HepG2 (cell line): Measurements from ENCODE around the gene NR1H3. TPM values are rescaled to one million over a fixed set of nuclear protein-coding genes. Genes with fewer than 3 reads are reported as not detected.

ENCODE experiments used
- ARHGAP35 ChIP-seq: sonication (generic); formaldehyde crosslinking; IDR thresholded peaks from 2 replicates; pipeline ENCODE4 v1.9.0; 2022; ENCODE audit warnings: mild to moderate bottlenecking, inconsistent platforms, moderate library complexity, missing genetic modification reagents, borderline replicate concordance
- ARID5B ChIP-seq: IDR thresholded peaks from 2 replicates; pipeline ENCODE4 v1.4.0; 2020; ENCODE audit warnings: mild to moderate bottlenecking, missing genetic modification reagents
- FOXJ3 ChIP-seq: sonication (generic); formaldehyde crosslinking; IDR thresholded peaks from 2 replicates; pipeline ENCODE4 v1.4.0; 2020; ENCODE audit warnings: missing genetic modification reagents, mild to moderate bottlenecking, borderline replicate concordance
- GZF1 ChIP-seq: sonication (generic); formaldehyde crosslinking; IDR thresholded peaks from 2 replicates; pipeline ENCODE4 v1.5.1; 2020; ENCODE audit warnings: mild to moderate bottlenecking, missing genetic modification reagents
- JARID2 ChIP-seq: sonication (generic); formaldehyde crosslinking; IDR thresholded peaks from 2 replicates; pipeline ENCODE4 v1.8.1; 2023; ENCODE audit warnings: missing genetic modification reagents, inconsistent platforms; ENCODE audit not compliant: insufficient replicate concordance
- KDM3A ChIP-seq: IDR thresholded peaks from 2 replicates; pipeline ENCODE4 v1.6.1; 2018; ENCODE audit warnings: low read depth, missing compliant biosample characterization
- MEF2D ChIP-seq: sonication (generic); formaldehyde crosslinking; IDR thresholded peaks from 2 replicates; pipeline ENCODE4 v1.5.1; 2020; ENCODE audit warnings: mild to moderate bottlenecking, missing genetic modification reagents
- MTERF4 ChIP-seq: sonication (generic); formaldehyde crosslinking; IDR thresholded peaks from 2 replicates; pipeline ENCODE4 v1.8.0; 2023; ENCODE audit warnings: mild to moderate bottlenecking, missing genetic modification reagents
- PRDM4 ChIP-seq: sonication (generic); formaldehyde crosslinking; IDR thresholded peaks from 2 replicates; pipeline ENCODE4 v1.9.0; 2021; ENCODE audit warnings: missing genetic modification reagents, borderline replicate concordance
- SMC3 ChIP-seq: IDR thresholded peaks from 2 replicates; pipeline ENCODE4 v1.6.1; 2011; ENCODE audit warnings: low read length, improper control_type of control experiment
- ZBTB10 ChIP-seq: sonication (generic); formaldehyde crosslinking; IDR thresholded peaks from 2 replicates; pipeline ENCODE4 v1.4.0; 2020; ENCODE audit warnings: missing genetic modification reagents, borderline replicate concordance
- ZBTB14 ChIP-seq: sonication (generic); formaldehyde crosslinking; IDR thresholded peaks from 2 replicates; pipeline ENCODE4 v1.4.0; 2020; ENCODE audit warnings: missing genetic modification reagents
- ZBTB7B ChIP-seq: sonication (generic); formaldehyde crosslinking; IDR thresholded peaks from 2 replicates; pipeline ENCODE4 v1.4.0; 2020; ENCODE audit warnings: missing genetic modification reagents
- ZNF354B ChIP-seq: sonication (generic); formaldehyde crosslinking; IDR thresholded peaks from 2 replicates; pipeline ENCODE4 v1.8.0; 2022; ENCODE audit warnings: mild to moderate bottlenecking, missing genetic modification reagents
- ZNF75D ChIP-seq: sonication (generic); formaldehyde crosslinking; IDR thresholded peaks from 2 replicates; pipeline ENCODE4 v1.8.1; 2023; ENCODE audit warnings: missing genetic modification reagents, mild to moderate bottlenecking, borderline replicate concordance
- ZNF891 ChIP-seq: sonication (generic); formaldehyde crosslinking; IDR thresholded peaks from 2 replicates; pipeline ENCODE4 v1.5.0; 2020; ENCODE audit warnings: mild to moderate bottlenecking, missing genetic modification reagents
- ZSCAN5A ChIP-seq: sonication (generic); formaldehyde crosslinking; IDR thresholded peaks from 2 replicates; pipeline ENCODE4 v1.8.0; 2022; ENCODE audit warnings: mild to moderate bottlenecking, missing genetic modification reagents, borderline replicate concordance
- polyA plus RNA-seq, 8 experiments: library from polyadenylated mRNA; depleted of rRNA in 3 of 8; stranded (reverse) in 7 of 8; unstranded in 1 of 8; fragments of >200 nt; fragmentation: Illumina TruSeq in 4 of 8; extraction: Trizol in 4 of 8; gene quantifications; 2 replicates each; pipeline versions ENCODE4 v1.2.1 to v1.2.3, GENCODE V29; 2011 to 2016; ENCODE audit warnings: low read depth in 4 of 8, missing spikeins in 1 of 8, mixed read lengths in 1 of 8; ENCODE audit not compliant: insufficient read depth in 1 of 8
- total RNA-seq, 5 experiments: library from RNA; depleted of rRNA; stranded (reverse); fragments of >200 nt; fragmentation: Illumina TruSeq; extraction: Trizol; gene quantifications; 2 replicates each; pipeline ENCODE4 v1.2.3, GENCODE V29; 2016; ENCODE audit warnings: low read depth in 1 of 5

Gene NR1H3
- total and polyA plus RNA-seq, 2 of the 13 experiments (the other 11 are each of a cell fraction or from before 2014, with no cell fraction given) = 41.8 to 102 TPM

- TF ChIP-seq ZNF891 (CRISPR knock-in tag) (no peak), ZBTB10 (CRISPR knock-in tag) (no peak), JARID2 (CRISPR knock-in tag) (no peak), ZNF354B (CRISPR knock-in tag) (no peak), ZSCAN5A (no peak), ZBTB14 (CRISPR knock-in tag) (peak; percentile 71), ZBTB7B (CRISPR knock-in tag) (no peak), ARHGAP35 (CRISPR knock-in tag) (no peak), ARID5B (no peak), MTERF4 (CRISPR knock-in tag) (no peak), SMC3 (no peak), GZF1 (CRISPR knock-in tag) (no peak), PRDM4 (CRISPR knock-in tag) (no peak), MEF2D (CRISPR knock-in tag) (no peak), ZNF75D (CRISPR knock-in tag) (no peak), FOXJ3 (CRISPR knock-in tag) (no peak), KDM3A (CRISPR knock-in tag) (no peak)
Observed at GRCh38 chr11:47269829-47270305, 12.1 kb downstream of the NR1H3 start, which contains the start of gene MADD (continued).
